ENCODE results near the gene TMUB2. TPM values are rescaled to one million over a fixed set of nuclear protein-coding genes. Genes with fewer than 3 reads are reported as not detected.

The TMUB2 gene
- total and polyA plus RNA-seq, 2 of the 13 experiments (the other 11 are each of a cell fraction or from before 2014, with no cell fraction given) = 26.9 to 50.8 TPM

DNA sequence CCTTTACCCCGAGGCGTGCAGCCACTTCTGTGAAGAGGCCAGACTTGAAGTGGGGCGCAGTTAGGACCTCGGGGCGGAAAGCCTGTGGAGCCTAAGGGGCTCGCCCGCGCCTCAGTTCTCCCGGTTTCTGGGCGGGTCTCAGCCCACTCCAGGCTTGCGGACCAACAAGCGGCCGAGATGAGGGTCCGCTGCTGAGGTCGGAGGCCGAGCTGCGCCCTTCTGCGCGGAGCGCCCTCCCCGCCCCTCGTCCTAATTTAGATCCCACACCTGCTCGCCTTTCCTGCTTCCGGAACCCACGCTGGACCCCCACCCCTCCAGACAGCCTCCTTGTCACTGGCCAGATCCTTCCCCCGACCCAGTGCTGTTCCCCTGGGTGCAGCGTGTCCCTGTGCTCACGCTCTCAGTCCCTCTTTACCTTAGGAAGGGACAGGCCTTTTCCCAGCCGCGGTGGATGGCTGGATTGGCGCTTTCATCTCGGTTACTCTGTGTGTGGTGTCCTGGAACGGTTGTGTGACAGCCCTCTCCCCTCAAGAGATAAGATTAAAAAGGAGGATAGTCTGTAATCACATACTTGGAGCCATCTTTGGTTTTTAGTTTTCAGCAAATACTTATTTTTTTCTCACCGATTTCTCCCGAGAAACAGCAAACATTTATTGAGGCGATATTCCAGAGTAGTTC lies 13.8 kb downstream of the TMUB2 start (continued):
- no peak for TF ChIP-seq U2AF2 (IDR thresholded peaks at IDR 0.05; ENCODE audit: low read depth, low read length)
- peak; percentile 78; the same call in 1 of the 2 replicates for TF ChIP-seq ZNF891 (CRISPR knock-in tag; IDR thresholded peaks at IDR 0.05)
- no peak for TF ChIP-seq ZNF646 (CRISPR knock-in tag; IDR thresholded peaks at IDR 0.05)
- no peak; the same call in 1 of the 2 replicates for TF ChIP-seq ZNF280D (CRISPR knock-in tag; IDR thresholded peaks at IDR 0.05)
- peak; percentile 85 for TF ChIP-seq ZNF543 (CRISPR knock-in tag; IDR thresholded peaks at IDR 0.05)
- peak; percentile 77; the same call in 1 of the 2 replicates for TF ChIP-seq ZNF224 (CRISPR knock-in tag; IDR thresholded peaks at IDR 0.05)
- no peak; the same call in 1 of the 2 replicates for TF ChIP-seq THAP9 (CRISPR knock-in tag; IDR thresholded peaks at IDR 0.05; ENCODE audit: borderline replicate concordance)
- peak; percentile 72; the same call in 1 of the 2 replicates for TF ChIP-seq KDM5A (IDR thresholded peaks at IDR 0.05; ENCODE audit: borderline replicate concordance, low read length)
- TF ChIP-seq, protein P1, sequence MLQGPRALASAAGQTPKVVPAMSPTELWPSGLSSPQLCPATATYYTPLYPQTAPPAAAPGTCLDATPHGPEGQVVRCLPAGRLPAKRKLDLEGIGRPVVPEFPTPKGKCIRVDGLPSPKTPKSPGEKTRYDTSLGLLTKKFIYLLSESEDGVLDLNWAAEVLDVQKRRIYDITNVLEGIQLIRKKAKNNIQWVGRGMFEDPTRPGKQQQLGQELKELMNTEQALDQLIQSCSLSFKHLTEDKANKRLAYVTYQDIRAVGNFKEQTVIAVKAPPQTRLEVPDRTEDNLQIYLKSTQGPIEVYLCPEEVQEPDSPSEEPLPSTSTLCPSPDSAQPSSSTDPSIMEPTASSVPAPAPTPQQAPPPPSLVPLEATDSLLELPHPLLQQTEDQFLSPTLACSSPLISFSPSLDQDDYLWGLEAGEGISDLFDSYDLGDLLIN (CRISPR knock-in tag; IDR thresholded peaks at IDR 0.05; ENCODE audit: borderline replicate concordance) = no peak
- TF ChIP-seq BRD4 (CRISPR knock-in tag; IDR thresholded peaks at IDR 0.05) = peak; percentile 83; the same call in 1 of the 2 replicates
- TF ChIP-seq ZNF354B (CRISPR knock-in tag; IDR thresholded peaks at IDR 0.05) = no peak

Measured in HepG2 (cell line).